Esophagus (tissue), 2 donors: Measurements from ENCODE around the gene DDR1. TPM values are rescaled to one million over a fixed set of nuclear protein-coding genes. Genes with fewer than 3 reads are reported as not detected.

Source experiments
- H3K27ac ChIP-seq, 2 donors: one replicate each; pipeline ENCODE4 v1.5.1; 2013; ENCODE audit warnings: low read depth in 2 of 2, mild to moderate bottlenecking in 2 of 2, inconsistent platforms in 1 of 2, low read length in 1 of 2, moderate library complexity in 1 of 2
- H3K27me3 ChIP-seq, 2 donors: one replicate each; pipeline ENCODE4 v1.6.1; 2013; ENCODE audit warnings: low read length in 2 of 2, control low read depth in 1 of 2, mild to moderate bottlenecking in 1 of 2; ENCODE audit not compliant: insufficient read depth in 2 of 2, control insufficient read depth in 1 of 2
- H3K36me3 ChIP-seq, 2 donors: one replicate each; pipeline ENCODE4 v1.6.1; 2013; ENCODE audit warnings: low read length in 1 of 2; ENCODE audit not compliant: control insufficient read depth in 2 of 2, insufficient read depth in 2 of 2
- H3K4me1 ChIP-seq, 2 donors: one replicate each; pipeline ENCODE4 v1.6.1; 2013; ENCODE audit warnings: low read length in 1 of 2; ENCODE audit not compliant: control insufficient read depth in 2 of 2, insufficient read depth in 2 of 2
- H3K4me3 ChIP-seq, 2 donors: one replicate each; pipeline ENCODE4 v1.5.1; 2013; ENCODE audit warnings: low read length in 2 of 2, mild to moderate bottlenecking in 2 of 2, low read depth in 1 of 2, moderate library complexity in 1 of 2
- H3K9me3 ChIP-seq, 2 donors: one replicate each; pipeline ENCODE4 v1.6.1; 2013; ENCODE audit warnings: mild to moderate bottlenecking in 2 of 2, low read depth in 1 of 2, low read length in 1 of 2, moderate library complexity in 1 of 2; ENCODE audit not compliant: control insufficient read depth in 2 of 2, insufficient read depth in 1 of 2
- WGBS, 2 donors: extraction: QIAGEN DNeasy Blood & Tissue Kit; methylation state at CpG; one replicate each; pipeline ENCODE4 v1.1.7; 2013; 5-methylcytosine and 5-hydroxymethylcytosine counted together
- polyA plus RNA-seq, 2 donors: library from polyadenylated mRNA; stranded (reverse); fragments of 200-250 nt; gene quantifications; one replicate each; pipeline ENCODE4 v1.2.3, GENCODE V29; 2013
- donor health status: healthy with polysubstance abuse.
- donor health status: Bipolar disorder and iron deficiency.

Gene DDR1
- polyA plus RNA-seq, 2 donors = 102 to 136 TPM

GRCh38 chr6:30948811-30949210 is 64.5 kb downstream of the DDR1 start:
- no peaks in the 10 kb centered on the region for H3K36me3 ChIP-seq
- no peak overlapping the region for H3K4me3 ChIP-seq
- H3K4me1 ChIP-seq = no peaks in the 10 kb centered on the region
- WGBS, 2 donors = 89 to 95% methylated on average over 6 of the region's 6 CpGs
- H3K9me3 ChIP-seq = peaks cover 0 to 6% of the 10 kb centered on the region in 2 donors
- H3K27ac ChIP-seq = no peak overlapping the region
- no peaks in the 10 kb centered on the region for H3K27me3 ChIP-seq

Other genes starting within 250 kb of the DDR1 start
- gene C6orf136, start 237.4 kb upstream of the DDR1 start, polyA plus RNA-seq = 10 to 100 TPM; 15.3 to 24.3 TPM
- 10 to 100 TPM; 19.8 to 27.5 TPM for gene DHX16, start 211.5 kb upstream of the DDR1 start, polyA plus RNA-seq
- 10 to 100 TPM; 22.1 to 22.4 TPM for gene PPP1R18, start 197.9 kb upstream of the DDR1 start, polyA plus RNA-seq
- gene NRM, start 193.5 kb upstream of the DDR1 start, polyA plus RNA-seq = 10 to 100 TPM; 14.2 to 15.4 TPM
- gene MDC1, start 167.2 kb upstream of the DDR1 start, polyA plus RNA-seq = 1 to 10 TPM; 5.9 to 8.1 TPM
- gene TUBB, start 164.2 kb upstream of the DDR1 start, polyA plus RNA-seq = 100 to 1,000 TPM; 142 to 313 TPM
- 10 to 100 TPM; 80.9 to 87.0 TPM for gene FLOT1, start 141.8 kb upstream of the DDR1 start, polyA plus RNA-seq
- gene IER3, start 140.0 kb upstream of the DDR1 start, polyA plus RNA-seq = 100 to 1,000 TPM; 178 to 187 TPM
- 10 to 100 TPM; 20.6 to 32.0 TPM for gene GTF2H4, start 23.7 kb downstream of the DDR1 start, polyA plus RNA-seq
- gene VARS2, start 29.7 kb downstream of the DDR1 start, polyA plus RNA-seq = 10 to 100 TPM; 30.0 to 81.5 TPM
- 100 to 1,000 TPM; 130 to 421 TPM for gene SFTA2, start 47.7 kb downstream of the DDR1 start, polyA plus RNA-seq
- gene MUCL3, start 56.5 kb downstream of the DDR1 start, polyA plus RNA-seq = 10 to 100 TPM in 1 of 2 donors, 1 to 10 TPM in 1; 5.2 to 17.8 TPM
- 1,000 to 10,000 TPM in 1 of 2 donors, 100 to 1,000 TPM in 1; 912 to 1,484 TPM for gene MUC21, start 99.2 kb downstream of the DDR1 start, polyA plus RNA-seq
- 1 to 10 TPM; 2.4 to 5.8 TPM for gene MUC22, start 126.0 kb downstream of the DDR1 start, polyA plus RNA-seq
- gene C6orf15, start 228.1 kb downstream of the DDR1 start, polyA plus RNA-seq = under 1 TPM in 1 of 2 donors, not detected in 1; 0.08 TPM
- gene PSORS1C1, start 230.3 kb downstream of the DDR1 start, polyA plus RNA-seq = 1 to 10 TPM in 1 of 2 donors, under 1 TPM in 1; 1.00 to 4.3 TPM
- under 1 TPM; 0.02 to 0.20 TPM for gene CDSN, start 235.9 kb downstream of the DDR1 start, polyA plus RNA-seq